GM21717 (cell line): ENCODE results near the gene PPP4C.

Experiments used
- ATAC-seq: cut with Tn5 transposase; IDR thresholded peaks from one replicate; pipeline ENCODE4 v1.9.1; 2021; ENCODE audit warnings: mild to moderate bottlenecking, moderate library complexity; ENCODE audit not compliant: unreplicated experiment

The PPP4C gene

GRCh38 chr16:30079480-30079879, 3.7 kb downstream of the PPP4C start:
- ATAC-seq: no peak

GRCh38 chr16:30082545-30083090, 6.8 kb downstream of the PPP4C start:
- no peak for ATAC-seq

- ATAC-seq: no peak
Measured at GRCh38 chr16:30083216-30084055, 7.6 kb downstream of the PPP4C start.

GRCh38 chr16:30084096-30084815, 8.5 kb downstream of the PPP4C start:
- ATAC-seq: no peak

GRCh38 chr16:30084816-30085159, 9.0 kb downstream of the PPP4C start:
- ATAC-seq: no peak

- no peak for ATAC-seq
Measured at GRCh38 chr16:30085247-30085646, 9.5 kb downstream of the PPP4C start.

GRCh38 chr16:30085820-30086219, 10.0 kb downstream of the PPP4C start:
- ATAC-seq: no peak

- no peak for ATAC-seq
Measured at GRCh38 chr16:30086291-30087140, 10.7 kb downstream of the PPP4C start.

- no peak for ATAC-seq
Measured at GRCh38 chr16:30087181-30087898, 11.5 kb downstream of the PPP4C start.

GRCh38 chr16:30088237-30088831, 12.5 kb downstream of the PPP4C start:
- ATAC-seq: no peak

- ATAC-seq: no peak
Measured at GRCh38 chr16:30088832-30089624, 13.2 kb downstream of the PPP4C start.

- no peak for ATAC-seq
Measured at GRCh38 chr16:30090610-30091331, 15.0 kb downstream of the PPP4C start.

GRCh38 chr16:30091474-30092372, 15.9 kb downstream of the PPP4C start, which contains the start of gene TBX6:
TSS of gene TBX6 (minus strand) at chr16:30091924. CDS start at chr16:30091193, 731 bp downstream.
- peak; percentile 49 for ATAC-seq

- peak; percentile 39 for ATAC-seq
Measured at GRCh38 chr16:30092373-30093010, 16.7 kb downstream of the PPP4C start.

GRCh38 chr16:30094541-30095165, 18.9 kb downstream of the PPP4C start:
- ATAC-seq: no peak
